Activated T-cell treated with anti-CD3 and anti-CD28 coated beads for 4 hours (primary cell): Measurements from ENCODE around the gene MYOD1.

Experiments used
- DNase-seq: peaks from one replicate; pipeline ENCODE4 v3.0.0-alpha.2; 2020

Gene MYOD1

GRCh38 chr11:17719028-17719937 lies at the start of gene MYOD1:
Gene MYOD1 (plus strand): TSS chr11:17719571. CDS start chr11:17719783, 212 bp downstream.
- DNase-seq = no peak

GRCh38 chr11:17672469-17672868 lies 46.9 kb upstream of the MYOD1 start:
- DNase-seq = no peak

GRCh38 chr11:17673951-17674350 lies 45.4 kb upstream of the MYOD1 start:
- DNase-seq = no peak

DNA sequence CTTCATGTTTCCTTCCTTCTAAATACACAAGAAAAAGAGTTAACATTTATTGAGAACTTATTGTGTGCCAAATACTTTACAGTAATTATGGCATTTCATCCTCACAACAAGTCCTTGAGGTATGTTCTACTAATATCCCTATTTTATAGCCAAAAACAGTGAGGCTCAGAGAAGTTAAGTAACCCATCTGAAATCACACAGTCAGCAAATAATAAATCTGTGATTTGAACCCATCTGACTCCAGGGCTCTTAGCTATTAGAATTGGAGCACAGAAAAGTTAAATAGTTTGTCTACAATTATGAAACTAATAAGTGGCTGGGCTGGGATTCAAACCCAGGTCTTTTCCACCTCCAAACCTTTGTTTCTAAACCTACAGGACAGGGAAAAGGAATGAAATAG lies 36.5 kb upstream of the MYOD1 start:
- no peak for DNase-seq

- DNase-seq = no peak
Observed at GRCh38 chr11:17683377-17684161, 35.8 kb upstream of the MYOD1 start.

- DNase-seq = no peak
Observed at GRCh38 chr11:17684550-17684949, 34.8 kb upstream of the MYOD1 start.

GRCh38 chr11:17686231-17686980 lies 33.0 kb upstream of the MYOD1 start:
- no peak for DNase-seq

GRCh38 chr11:17687946-17688670 lies 31.3 kb upstream of the MYOD1 start:
- DNase-seq = no peak

DNA sequence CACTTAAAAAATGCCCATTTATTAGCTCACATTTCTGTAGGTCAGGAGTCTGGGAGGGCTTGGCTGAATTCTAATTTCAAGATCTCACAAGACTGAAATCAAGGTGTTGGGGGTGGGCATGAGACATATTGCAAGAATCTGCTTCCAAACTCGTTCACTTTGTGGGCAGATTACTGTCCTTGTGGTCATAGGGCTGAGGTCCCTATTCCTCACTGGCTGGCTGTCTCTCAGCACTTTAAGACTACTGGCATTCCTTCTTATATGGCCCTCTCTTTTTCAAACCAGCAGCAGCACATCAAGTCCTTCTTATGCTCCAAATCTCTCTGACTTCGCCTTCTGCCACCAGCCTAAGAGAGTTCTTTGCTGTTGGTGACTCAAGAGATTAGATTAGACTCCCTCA lies 27.8 kb upstream of the MYOD1 start:
- no peak for DNase-seq

DNA sequence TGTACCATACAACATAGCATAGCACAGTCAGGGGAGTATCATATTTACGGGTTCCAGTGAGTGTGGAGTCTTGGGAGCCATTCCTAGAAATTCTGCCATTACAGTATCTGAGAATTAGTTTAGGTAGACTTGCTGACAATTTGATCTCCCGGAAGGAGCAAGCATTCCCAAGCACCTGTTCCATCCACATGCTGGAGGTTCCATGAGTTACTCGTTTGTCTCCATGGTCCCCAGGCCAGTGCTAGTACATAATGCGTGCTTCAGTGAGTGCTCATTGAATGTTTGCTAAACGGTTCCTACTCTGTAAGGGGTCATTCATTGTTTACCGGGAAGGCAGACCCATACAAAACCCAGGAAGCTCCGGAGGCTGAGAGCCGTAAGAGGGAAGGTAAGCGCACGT lies 27.4 kb upstream of the MYOD1 start:
- DNase-seq = no peak

DNA sequence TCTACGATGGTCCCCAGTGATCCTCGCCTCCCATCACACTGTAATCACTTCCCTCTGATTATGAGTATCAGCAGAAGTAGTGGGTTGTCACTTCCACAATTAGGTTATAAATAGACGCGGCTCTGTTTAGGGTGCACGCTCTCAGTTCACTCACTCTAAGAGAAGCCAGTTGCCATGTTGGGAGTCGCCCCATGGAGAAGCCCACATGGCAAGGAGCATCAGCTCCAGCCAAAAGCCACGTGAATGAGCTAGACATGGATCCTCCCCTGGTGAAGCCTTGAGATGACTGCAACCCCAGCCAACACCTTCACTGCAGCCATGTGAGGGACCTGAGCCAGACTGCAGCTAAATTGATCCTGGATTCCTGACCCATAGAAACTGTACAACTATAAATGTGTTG lies 26.4 kb upstream of the MYOD1 start:
- no peak for DNase-seq

DNA sequence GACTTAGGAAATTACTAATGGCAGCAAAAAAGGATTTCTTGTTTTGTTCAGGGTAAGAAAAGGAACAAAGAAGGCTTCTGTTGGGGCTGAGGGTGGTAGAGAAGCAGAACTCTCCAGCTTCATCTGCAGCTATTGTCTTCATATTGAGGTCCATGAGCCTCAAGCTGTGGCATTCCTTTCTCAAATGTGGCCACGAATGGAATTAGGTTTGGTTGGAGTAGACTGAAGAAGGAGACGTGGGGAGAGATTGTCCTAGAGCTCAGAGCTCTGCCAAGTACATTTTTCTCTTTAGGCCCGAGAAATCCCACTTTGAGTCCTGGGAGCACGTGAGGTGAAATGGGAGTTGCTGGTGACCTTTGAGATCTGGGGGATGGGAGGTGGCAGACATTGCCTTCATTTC lies 25.8 kb upstream of the MYOD1 start:
- no peak for DNase-seq

DNA sequence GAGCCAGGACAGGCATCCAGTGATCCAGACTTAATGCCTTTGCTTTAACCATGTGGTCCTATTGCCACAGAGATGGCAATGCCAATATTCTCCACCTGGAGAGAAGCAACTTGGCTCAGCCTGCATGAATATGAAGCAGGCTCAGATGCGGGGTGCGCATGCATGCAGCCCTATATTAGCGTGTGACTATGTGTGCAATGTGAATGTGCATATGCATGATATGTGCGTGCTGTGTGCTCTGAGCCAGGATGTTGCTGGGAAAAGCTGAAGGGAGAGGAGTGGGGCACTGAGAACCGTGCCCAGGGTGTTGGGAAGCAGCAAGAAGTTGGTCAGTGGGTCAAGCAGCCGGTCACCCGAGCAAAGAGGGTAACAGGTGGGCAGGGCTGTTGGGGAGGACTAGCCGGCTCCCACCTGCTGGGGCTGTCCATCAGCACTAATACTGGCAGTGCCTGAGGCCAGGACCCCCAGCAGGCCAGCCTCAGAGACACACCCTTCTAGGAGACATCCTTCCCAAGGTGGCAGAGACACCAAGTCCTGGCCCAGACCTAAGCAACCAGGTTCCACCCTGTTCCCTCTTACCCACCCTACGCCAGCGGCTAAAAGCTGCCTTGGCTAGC lies 24.8 kb upstream of the MYOD1 start:
- no peak for DNase-seq

GRCh38 chr11:17695454-17696441 lies 23.6 kb upstream of the MYOD1 start:
- DNase-seq = no peak

DNA sequence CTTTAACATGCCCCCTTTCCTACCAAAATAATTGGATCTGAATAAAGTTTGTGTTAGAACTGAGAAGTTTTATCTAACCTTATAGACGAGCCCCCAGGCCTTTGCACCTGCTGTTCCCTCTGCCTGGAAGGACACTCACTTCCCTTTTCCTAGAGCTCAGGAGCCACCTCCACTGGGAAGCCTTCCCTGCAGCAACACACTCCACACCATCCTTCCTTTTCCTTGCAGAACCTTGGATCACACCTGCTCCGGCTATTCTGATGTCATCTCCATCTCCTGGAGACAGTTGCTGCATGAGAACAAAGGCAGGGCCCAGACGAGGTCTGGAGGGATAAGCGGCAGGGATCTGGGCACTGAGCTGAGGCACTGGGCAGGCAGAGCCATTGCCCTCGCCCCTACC lies 22.6 kb upstream of the MYOD1 start:
- DNase-seq = no peak

- no peak for DNase-seq
Observed at GRCh38 chr11:17697175-17697949, 22.0 kb upstream of the MYOD1 start.

DNA sequence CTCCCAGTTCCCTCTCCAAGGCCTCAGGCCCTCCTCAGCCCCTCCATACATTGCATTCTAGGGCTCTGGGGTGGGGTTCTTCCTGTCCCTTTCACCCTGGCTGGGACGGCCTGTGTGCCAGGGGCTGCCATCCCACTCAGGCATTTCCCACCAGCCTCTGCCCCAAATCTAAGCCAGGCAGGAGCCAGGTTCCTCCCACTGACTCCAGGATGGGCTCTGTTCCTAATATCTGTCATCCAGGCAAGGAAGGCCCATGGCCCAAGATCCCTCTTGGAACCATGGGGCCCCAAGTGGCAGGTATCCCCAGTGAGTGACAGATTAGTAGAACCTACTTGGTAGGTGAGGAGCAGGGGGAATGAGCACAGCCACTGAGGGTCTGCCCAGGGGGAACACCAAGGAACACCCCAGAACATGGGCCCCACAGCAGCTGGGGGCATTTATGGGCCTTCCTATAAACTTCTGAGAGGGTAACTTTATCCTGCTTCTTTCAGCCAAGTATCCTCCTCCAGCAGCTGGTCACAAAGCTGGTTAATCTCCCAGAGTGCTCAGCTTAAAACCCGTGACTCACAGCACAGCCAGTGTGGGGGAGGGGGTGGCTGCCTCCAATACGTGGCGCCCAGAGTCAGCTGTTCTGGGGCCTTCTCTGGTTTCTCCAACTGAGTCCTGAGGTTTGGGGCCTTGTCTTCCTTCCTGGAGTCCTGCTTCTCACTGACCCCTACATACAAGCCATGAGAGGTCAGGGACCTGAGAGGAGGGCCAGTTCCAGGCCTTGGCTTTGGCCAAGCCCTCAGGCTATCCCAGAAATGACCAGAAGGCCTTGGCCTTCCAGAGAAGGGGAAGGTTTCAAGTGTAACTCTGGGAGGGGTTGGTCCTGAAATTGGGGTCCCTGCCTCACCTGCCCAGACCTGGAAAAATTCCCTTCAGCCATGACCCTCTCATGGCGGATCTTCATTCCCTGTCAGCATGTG lies 19.9 kb upstream of the MYOD1 start:
- no peak for DNase-seq

DNA sequence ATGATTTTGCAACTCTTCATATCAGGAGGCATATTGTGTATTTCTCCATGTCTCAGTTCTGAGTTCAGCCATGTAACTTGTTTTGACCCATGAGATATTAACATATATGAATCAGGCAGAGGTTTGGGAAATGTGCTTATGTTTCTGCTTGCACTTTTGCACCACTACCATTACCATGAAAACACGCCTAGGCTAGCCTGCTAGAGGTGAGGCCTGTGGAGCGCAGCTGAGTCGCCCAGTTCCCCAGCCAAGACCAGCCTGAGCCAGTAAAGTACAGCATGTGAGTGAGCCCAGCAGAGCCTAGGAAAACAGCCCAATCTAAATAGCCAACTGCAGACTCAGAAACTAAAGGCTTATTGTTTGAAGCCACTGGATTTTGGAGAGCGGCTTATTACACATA lies 18.4 kb upstream of the MYOD1 start:
- DNase-seq = no peak

DNA sequence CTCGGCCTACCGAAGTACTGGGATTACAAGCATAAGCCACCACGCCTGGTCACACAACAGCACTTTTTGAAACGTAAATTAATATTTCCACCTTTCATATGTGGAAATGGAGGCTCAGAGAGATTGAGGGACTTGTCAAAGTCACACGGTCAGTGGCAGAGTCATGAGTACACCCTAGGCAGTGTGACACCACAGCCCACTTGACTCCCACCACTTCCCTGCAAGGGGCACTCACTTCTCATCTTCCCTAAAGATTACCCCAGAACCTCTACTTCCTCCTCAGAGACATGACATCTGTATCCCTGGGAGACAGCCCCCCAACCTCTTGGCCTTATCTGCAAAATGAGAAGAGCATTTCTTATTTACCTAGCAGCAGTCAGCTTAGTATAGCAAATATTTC lies 16.5 kb upstream of the MYOD1 start:
- no peak for DNase-seq
